ENCODE data around the gene MUSK. TPM values are rescaled to one million over a fixed set of nuclear protein-coding genes. Genes with fewer than 3 reads are reported as not detected.
"Not testable (repeated sequence)": the region's sequence is repeated elsewhere in the genome, so short reads cannot be mapped to it uniquely, and the experiment has no call there.

The MUSK gene
- total and polyA plus RNA-seq, 2 of the 8 experiments (the other 6 are each of a cell fraction or from before 2014, with no cell fraction given) = not detected

DNA sequence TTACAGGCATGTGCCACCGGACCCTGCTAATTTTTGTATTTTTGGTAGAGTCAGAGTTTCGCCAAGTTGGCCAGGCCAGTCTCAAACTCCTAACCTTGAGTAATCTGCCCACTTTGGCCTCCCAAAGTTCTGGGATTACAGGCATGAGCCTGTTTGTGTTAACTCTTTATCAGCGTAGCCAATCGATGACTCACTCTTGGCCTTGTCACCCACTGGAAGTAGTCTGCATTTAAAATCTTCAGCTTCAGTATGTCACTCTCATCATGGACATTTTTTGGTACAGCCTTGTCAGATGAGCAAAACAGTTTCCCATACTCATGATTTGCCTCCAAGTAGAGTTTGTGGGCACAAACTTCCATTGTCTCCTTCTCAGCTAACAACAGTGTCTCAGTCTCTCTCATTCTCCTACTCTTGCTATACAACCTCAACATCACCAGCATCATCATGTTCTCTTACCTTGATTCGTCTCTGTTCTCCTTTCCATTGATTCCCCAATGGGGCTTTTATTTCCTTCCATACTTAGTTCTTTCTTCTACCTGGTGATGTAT is 22.5 kb downstream of the MUSK start (continued):
- TF ChIP-seq CTBP2 (IDR thresholded peaks at IDR 0.05; ENCODE audit: borderline replicate concordance, insufficient read depth, insufficient read length, low read length) (no peak), FOSL1 (IDR thresholded peaks at IDR 0.05; ENCODE audit: insufficient read depth, low read depth, low read length) (no peak), SRF (IDR thresholded peaks at IDR 0.05; ENCODE audit: low read depth, low read length) (no peak), GTF2F1 (IDR thresholded peaks at IDR 0.05; ENCODE audit: borderline replicate concordance, low read depth, low read length) (no peak), NRF1 (IDR thresholded peaks at IDR 0.05; ENCODE audit: low read depth, low read length) (no peak)

DNA sequence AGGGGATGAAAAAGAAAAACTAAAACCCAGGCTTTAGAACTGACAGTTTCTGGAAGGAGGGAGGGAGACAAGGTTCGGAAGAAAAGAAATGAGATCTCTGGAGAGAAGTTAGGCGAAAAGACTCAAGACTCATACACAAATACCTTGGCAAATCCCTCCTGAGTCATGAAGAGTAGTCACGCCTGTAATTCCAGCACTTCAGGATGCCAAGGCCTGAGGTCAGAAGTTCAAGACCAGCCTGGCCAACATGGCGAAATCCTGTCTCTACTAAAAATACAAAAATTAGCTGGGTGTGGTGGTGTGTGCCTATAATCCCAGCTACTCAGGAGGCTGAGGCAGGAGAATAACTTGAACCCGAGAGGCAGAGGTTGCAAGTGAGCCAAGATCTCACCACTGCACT is 27.3 kb downstream of the MUSK start:
- H4K8ac ChIP-seq (ENCODE audit: extremely low read depth, insufficient read depth, low read length); H3K14ac ChIP-seq (ENCODE audit: insufficient read length); H3K36me3 ChIP-seq (ENCODE audit: control insufficient read depth in 2 of 4, insufficient read depth in 4 of 4, low read length in 3 of 4); H3K4me1 ChIP-seq (replicated peaks in 1 of 4; ENCODE audit: control insufficient read depth in 3 of 4, insufficient read depth in 4 of 4, low read length in 3 of 4); H2BK120ac ChIP-seq (replicated peaks; ENCODE audit: low read depth, low read length); H3K23me2 ChIP-seq (ENCODE audit: low read depth, low read length); H2BK5ac ChIP-seq (ENCODE audit: low read depth, low read length); H3K4ac ChIP-seq (replicated peaks; ENCODE audit: insufficient read length, low read depth, low read length); H3K4me2 ChIP-seq (ENCODE audit: insufficient read depth in 1 of 2, low read depth in 2 of 2, low read length in 2 of 2); DNase-seq (ENCODE audit: low read depth in 1 of 2, low spot score in 2 of 2); H3K56ac ChIP-seq (replicated peaks; ENCODE audit: insufficient read length, low read depth, low read length); H2BK20ac ChIP-seq (ENCODE audit: low read length); H3K18ac ChIP-seq (ENCODE audit: extremely low read depth, low read length); H2AK5ac ChIP-seq (ENCODE audit: low read depth, low read length); H3K27ac ChIP-seq (ENCODE audit: low read depth, low read length); CTCF ChIA-PET (ENCODE audit: partially characterized antibody); H2BK15ac ChIP-seq (ENCODE audit: low read length); H3K79me1 ChIP-seq (ENCODE audit: low read depth, low read length); H3K4me3 ChIP-seq (ENCODE audit: extremely low read depth in 1 of 4, insufficient read depth in 2 of 4, low read depth in 3 of 4, low read length in 4 of 4); H4K91ac ChIP-seq (replicated peaks; ENCODE audit: insufficient read length, low read length); H3K23ac ChIP-seq (ENCODE audit: insufficient read length); FAIRE-seq; H4K5ac ChIP-seq (ENCODE audit: insufficient read length, low read depth, low read length); H3K27me3 ChIP-seq (replicated peaks in 1 of 4; ENCODE audit: control insufficient read depth in 3 of 4, extremely low read depth in 1 of 4, insufficient read depth in 3 of 4, low read length in 3 of 4); POLR2A ChIA-PET (ENCODE audit: partially characterized antibody); H2BK12ac ChIP-seq (ENCODE audit: low read depth, low read length); H3K79me2 ChIP-seq (ENCODE audit: control insufficient read depth in 1 of 2, insufficient read depth in 2 of 2, low read length in 2 of 2); H3K9ac ChIP-seq (replicated peaks in 1 of 4; ENCODE audit: extremely low read depth in 1 of 4, low read depth in 3 of 4, low read length in 3 of 4); H3K9me3 ChIP-seq (ENCODE audit: insufficient read depth in 2 of 2, low read depth in 1 of 2, low read length in 1 of 2); H4K20me1 ChIP-seq (replicated peaks in 1 of 2; ENCODE audit: control insufficient read depth in 1 of 2, insufficient read depth in 2 of 2, low read length in 2 of 2): not testable (repeated sequence)
- WGBS, 2 experiments (ENCODE audit: extremely low coverage in 1 of 2, insufficient coverage in 1 of 2, insufficient read length in 1 of 2, insufficient replicate concordance in 2 of 2, low coverage in 1 of 2, low lambda C conversion rate in 2 of 2, missing lambda C conversion rate in 1 of 2) = 87% methylated on average over 5 of the region's 5 CpGs; no CpG with 5 or more reads in 1 of the 2 experiments
- 0 out of 2 replicates have a peak overlapping the region, but pooled peaks have one; percentile 9 for H2AFZ ChIP-seq (ENCODE audit: low read length)
